Stimulated activated CD8-positive, alpha-beta memory T cell treated with anti-CD3 and anti-CD28 coated beads, Interleukin-7, amount 100 ng/mL, for 4 hours (primary cell): Measurements from ENCODE around the gene OR8J3.
"Not testable (repeated sequence)": the region's sequence is repeated elsewhere in the genome, so short reads cannot be mapped to it uniquely, and the experiment has no call there.

Experiments used
- DNase-seq, 2 donors: peaks; one replicate each; pipeline ENCODE4 v3.0.0-alpha.2; 2020; ENCODE audit warnings: low read depth in 2 of 2

Gene OR8J3

GRCh38 chr11:56140151-56140661, at the start of gene OR8J3:
Gene OR8J3 (minus strand): TSS chr11:56140201. CDS start chr11:56137718, 2,483 bp downstream.
- DNase-seq: no peak

DNA sequence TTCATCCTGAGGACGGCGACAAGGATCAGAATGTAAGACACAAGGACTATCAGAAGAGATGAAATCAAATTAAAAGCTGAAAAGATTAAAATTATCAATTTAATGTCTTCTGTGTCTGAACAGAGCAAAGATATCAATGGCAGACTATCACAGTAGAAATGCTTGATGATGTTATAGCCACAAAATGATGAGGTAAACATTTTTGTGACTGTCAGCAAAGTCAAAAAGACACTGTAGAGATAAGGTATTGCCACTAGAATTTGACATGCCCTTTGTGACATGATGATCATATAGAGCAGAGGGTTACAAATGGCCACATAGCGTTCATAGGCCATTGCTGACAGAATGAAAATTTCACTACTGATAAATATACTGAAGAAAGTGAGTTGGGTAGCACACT, 48.6 kb upstream of the OR8J3 start:
- no peak for DNase-seq

DNA sequence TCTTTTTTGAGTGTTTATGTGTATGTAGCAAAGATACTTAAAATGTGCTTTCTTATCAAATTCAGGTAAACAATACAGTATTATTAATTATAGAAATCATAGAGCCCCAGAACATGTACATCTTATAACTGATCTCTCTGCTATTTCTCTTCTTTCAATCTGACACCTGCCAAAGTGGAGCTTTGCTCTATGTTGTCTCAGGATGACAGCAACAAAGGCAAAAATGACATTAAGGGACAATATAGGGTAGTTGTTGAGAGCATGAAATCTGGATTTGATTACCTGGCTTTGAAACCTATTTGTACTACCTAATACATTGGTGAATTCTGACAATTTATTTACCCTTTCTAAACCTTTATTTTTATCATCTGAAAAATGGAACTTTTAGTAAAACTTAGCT, 43.5 kb upstream of the OR8J3 start:
- no peak for DNase-seq

DNA sequence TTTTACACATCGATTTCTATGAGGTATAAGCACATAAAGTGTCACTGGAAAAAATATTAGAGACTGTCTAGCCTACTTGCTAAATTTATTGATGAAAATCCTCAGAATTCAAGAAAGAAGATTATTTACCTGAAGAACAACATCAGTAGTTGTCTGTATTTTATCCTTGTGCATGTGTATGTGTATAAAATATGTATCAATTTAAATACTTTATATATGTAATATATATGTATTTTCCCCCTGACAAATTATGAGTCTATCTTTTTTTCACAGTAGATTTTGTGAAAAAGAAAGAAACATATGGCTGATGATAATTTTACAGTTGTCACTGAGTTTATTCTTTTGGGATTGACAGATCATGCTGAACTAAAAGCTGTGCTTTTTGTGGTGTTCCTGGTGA, 36.3 kb upstream of the OR8J3 start, which contains the start of gene OR5J2:
Gene OR5J2, plus strand, starts transcription at position 301 of the 400 bp plus-strand sequence. Its CDS starts 0 bp downstream, at position 301.
- DNase-seq: no peak

DNA sequence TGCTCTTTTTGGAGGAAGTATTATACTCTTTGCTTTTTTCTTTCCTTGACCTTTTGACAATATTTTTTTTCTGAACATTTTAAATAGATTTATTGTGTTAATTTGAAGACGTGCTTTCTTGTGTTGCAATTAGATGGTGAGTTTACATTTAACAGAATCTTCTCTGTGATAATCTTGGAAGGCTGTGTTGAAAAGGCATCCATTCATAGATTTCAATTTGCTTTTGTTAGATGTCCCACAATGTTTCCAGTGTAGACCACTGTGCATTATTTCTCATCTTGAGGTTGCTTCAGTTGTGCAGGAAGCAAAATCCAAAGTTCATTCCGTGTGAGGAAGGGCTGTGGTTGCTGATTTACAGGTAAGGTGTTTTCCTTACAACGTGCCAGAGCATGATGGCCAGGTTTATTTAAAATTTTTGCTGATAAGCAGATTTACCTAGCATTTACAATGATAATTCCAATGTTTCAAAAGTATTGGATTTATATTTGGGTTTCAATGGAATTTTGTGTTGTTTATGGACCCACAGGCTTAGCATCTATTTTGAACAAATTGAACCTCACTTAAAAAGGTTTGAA, 32.3 kb upstream of the OR8J3 start:
- DNase-seq: no peak

DNA sequence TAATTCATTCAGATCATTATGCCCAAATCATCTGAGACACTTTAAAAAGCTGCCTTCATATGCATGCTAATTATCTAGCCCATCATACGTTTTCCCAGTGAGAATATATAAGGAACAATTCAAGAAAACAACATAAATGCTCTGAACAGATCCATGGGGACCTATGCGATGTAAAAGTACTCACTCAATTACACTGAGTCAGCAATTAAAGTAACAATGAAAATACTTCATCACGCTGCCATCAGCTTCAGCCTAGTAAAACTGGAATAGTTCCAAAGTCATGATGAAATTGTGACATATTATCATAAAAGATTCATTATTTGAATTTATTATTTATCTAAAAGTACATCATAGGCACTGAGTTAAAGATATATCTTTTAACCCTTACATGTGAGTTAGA, 23.8 kb upstream of the OR8J3 start:
- DNase-seq: no peak

GRCh38 chr11:56160217-56160616, 20.2 kb upstream of the OR8J3 start, which contains the start of gene OR8K5:
Gene OR8K5 (minus strand): TSS chr11:56160317. CDS start chr11:56160317, 0 bp downstream.
- no peak for DNase-seq

DNA sequence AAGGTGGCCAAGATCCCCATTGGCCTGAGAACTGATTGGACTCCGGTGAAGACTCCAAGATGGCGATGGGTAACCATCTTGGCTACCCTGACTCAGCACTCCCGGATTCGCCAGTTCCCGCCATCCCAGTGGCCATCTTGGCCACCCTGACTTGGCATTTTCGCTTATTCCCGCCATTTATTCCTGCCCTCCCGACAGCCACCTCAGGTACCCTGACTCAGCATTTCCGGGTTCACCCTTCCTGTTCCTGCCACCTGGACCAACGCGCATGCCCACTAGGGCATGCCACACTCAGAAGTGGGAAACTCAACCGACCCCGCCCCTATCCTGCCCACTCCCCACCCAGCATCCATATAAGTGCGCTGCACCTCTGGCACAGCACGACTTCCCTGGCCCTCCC, 12.3 kb upstream of the OR8J3 start:
- DNase-seq: no peak

GRCh38 chr11:56151376-56151775, 11.4 kb upstream of the OR8J3 start:
- DNase-seq: no peak

- not testable (repeated sequence) for DNase-seq
Measured at GRCh38 chr11:56143681-56144080, 3.7 kb upstream of the OR8J3 start.

DNA sequence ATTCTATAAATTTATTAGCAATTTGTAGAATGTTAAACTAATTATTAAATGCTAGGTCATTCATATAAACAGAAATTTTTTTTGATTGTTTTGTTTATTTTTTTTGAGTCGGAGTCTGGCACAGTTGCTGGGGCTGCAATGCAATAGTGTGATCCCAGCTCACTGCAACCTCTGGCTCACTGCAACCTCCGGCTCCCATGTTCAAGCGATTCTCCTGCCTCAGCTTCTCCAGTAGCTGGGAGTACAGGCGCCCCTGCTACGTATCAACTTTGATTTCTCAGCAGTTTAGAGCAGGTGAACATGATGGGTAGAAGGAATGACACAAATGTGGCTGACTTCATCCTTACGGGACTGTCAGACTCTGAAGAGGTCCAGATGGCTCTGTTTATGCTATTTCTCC, 17.9 kb downstream of the OR8J3 start, which contains the start of gene OR8H3:
Gene OR8H3, plus strand, starts transcription at position 301 of the 400 bp plus-strand sequence. Its CDS starts 0 bp downstream, at position 301.
- DNase-seq: no peak

DNA sequence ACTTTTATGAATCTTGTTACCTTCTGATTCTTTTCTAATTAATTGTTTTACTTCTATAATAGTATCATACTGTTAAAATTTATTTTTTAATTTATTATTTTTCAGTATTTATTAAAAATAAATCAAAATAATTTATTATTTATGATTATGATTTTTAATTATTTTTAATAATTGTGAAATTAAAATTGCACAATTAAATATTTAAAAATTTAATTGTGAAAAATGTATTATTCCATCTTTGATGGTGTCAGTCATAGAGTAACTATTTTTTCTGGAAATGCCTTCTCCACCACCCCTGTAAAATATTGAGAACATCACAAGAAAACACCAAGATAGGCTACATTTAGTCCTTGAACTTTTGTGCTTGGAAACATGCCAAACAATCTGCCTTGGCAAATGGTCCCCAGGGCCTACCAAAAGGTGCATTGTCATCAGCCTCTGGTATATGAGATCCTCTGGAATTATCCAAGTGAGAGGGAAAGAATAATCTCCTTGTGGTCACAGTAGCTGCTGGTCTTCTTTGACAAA, 36.7 kb downstream of the OR8J3 start, which contains the start of gene OR8H2:
Gene OR8H2, plus strand, starts transcription at position 478 of the 528 bp plus-strand sequence. CDS start 1,356 bp downstream, outside the sequence.
- no peak for DNase-seq

DNA sequence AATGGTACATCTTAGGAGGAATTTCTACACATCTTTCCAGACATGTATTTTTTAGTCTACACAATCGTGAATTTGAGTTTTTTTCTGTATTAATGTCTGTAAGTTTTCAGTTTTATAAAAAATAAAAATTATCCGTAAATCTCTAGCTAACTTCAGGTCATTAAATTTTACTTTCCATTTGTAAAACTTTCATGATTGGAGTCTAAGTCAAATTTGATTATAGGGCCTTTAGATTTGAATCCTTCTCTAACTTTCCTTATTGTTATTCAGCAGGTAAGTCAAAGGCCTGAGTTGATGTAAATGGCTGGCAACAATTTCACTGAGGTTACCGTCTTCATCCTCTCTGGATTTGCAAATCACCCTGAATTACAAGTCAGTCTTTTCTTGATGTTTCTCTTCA, 47.0 kb downstream of the OR8J3 start, which contains the start of gene OR8I2:
Gene OR8I2, plus strand, starts transcription at position 301 of the 400 bp plus-strand sequence. Its CDS starts 0 bp downstream, at position 301.
- no peak for DNase-seq

DNA sequence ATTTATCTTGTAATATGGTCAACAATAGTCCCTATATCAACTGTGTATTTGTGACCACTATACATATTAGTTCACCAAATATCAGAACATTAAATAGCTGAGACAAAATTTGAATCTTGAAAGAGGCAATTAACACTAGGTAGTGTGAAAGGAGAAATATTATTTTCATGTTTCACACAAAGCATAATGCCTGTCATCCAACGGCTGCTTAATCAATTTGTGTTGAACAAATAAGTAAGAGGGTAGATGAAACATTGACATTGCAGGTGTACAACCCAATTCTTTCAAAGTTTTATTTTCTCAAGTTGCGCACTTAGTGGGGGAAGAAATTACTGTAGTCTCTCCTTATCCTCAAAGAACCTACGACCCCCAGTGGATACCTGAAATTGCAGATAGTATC, 50.3 kb downstream of the OR8J3 start:
- no peak for DNase-seq
